ENCODE results near the gene TOPORS.

The TOPORS gene

GRCh38 chr9:32501868-32502267 lies 50.5 kb downstream of the TOPORS start:
- DNase-seq: no peak

GRCh38 chr9:32500768-32501167 lies 51.6 kb downstream of the TOPORS start:
- no peak for DNase-seq

- no peak for DNase-seq
These were observed 54.5 kb downstream of the TOPORS start for GRCh38 chr9:32497921-32498320.

GRCh38 chr9:32490601-32491000 lies 61.8 kb downstream of the TOPORS start:
- no peak for DNase-seq
